ENCODE measurements around the gene MATN1.

GRCh38 chr1:30735668-30736498 lies 12.5 kb upstream of the MATN1 start:
- no peak for TF ChIP-seq CTCF (IDR thresholded peaks at IDR 0.05; ENCODE audit: poor library complexity)
- no peak for TF ChIP-seq EZH2 (IDR thresholded peaks at IDR 0.05; ENCODE audit: borderline replicate concordance)
- TF ChIP-seq EZH2phosphoT487 (IDR thresholded peaks at IDR 0.05; ENCODE audit: low read depth, severe bottlenecking, unreplicated experiment) = no peak
